Vagina (tissue), 2 donors: Measurements from ENCODE around the gene PAQR5.

ENCODE experiments used
- CTCF ChIP-seq, 3 experiments: fragments of 450-650 bp in 2 of 3; fragments of 200-600 bp in 1 of 3; sonication (generic) in 1 of 3; IDR thresholded peaks; one replicate each; pipeline ENCODE4 v1.5.1; 2017 to 2019; ENCODE audit warnings: antibody characterized with exemption in 3 of 3, mild to moderate bottlenecking in 2 of 3, moderate library complexity in 2 of 3
- POLR2A ChIP-seq, 2 donors: fragments of 450-650 bp; IDR thresholded peaks; one replicate each; pipeline ENCODE4 v1.6.1; 2017; ENCODE audit warnings: antibody characterized with exemption in 2 of 2, mild to moderate bottlenecking in 2 of 2, moderate library complexity in 2 of 2
- POLR2AphosphoS5 ChIP-seq, 2 donors: sonication (generic); formaldehyde crosslinking; IDR thresholded peaks; one replicate each; pipeline ENCODE4 v1.9.0; 2017; ENCODE audit warnings: antibody characterized with exemption in 2 of 2, mild to moderate bottlenecking in 2 of 2, low read depth in 1 of 2; ENCODE audit not compliant: insufficient read depth in 1 of 2

DNA sequence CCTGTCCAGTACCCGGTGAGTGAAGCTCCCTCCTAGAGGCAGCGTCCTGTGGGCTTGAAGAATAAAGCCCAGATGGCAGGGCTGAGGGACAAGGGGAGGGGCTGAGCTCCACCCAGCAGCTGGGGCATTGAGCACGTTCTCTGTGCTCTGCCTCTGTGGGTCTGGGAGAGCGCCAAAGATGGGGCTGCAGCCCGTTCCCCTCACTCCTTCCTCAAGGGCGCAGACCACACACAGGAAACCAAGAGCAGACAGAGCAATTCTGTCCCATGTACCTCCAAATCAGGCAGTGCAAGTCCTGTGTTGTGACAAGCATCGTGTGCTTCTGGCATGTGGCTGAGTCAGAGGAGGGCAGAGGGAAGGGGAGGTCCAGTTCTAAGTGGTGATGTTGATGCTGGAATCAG lies 99.8 kb downstream of the PAQR5 start:
- TF ChIP-seq CTCF (IDR thresholded peaks at IDR 0.05) (no peak), POLR2A (IDR thresholded peaks at IDR 0.05) (no peak), POLR2AphosphoS5 (IDR thresholded peaks at IDR 0.05; ENCODE audit: insufficient read depth in 1 of 2, low read depth in 1 of 2) (no peak)
